ENCODE measurements around the gene BMERB1.

GRCh38 chr16:15506441-15506840 lies 72.1 kb downstream of the BMERB1 start:
- TF ChIP-seq CTCF (IDR thresholded peaks at IDR 0.05): no peak
- no peak for TF ChIP-seq POLR2A (IDR thresholded peaks at IDR 0.05; ENCODE audit: low read depth)
- TF ChIP-seq POLR2AphosphoS5 (IDR thresholded peaks at IDR 0.05): no peak
